Hepatocyte (in vitro differentiated cells): ENCODE measurements around the gene REXO1.

Source experiments
- EZH2 ChIP-seq: fragments of 200-600 bp; sonication (generic); IDR thresholded peaks from 2 replicates; pipeline ENCODE4 v1.6.1; 2016; ENCODE audit warnings: antibody characterized with exemption, mild to moderate bottlenecking, borderline replicate concordance
- TF ChIP-seq, protein P1 (sequence below): fragments of 200-600 bp; sonication (generic); IDR thresholded peaks from 2 replicates; pipeline ENCODE4 v1.5.1; 2016; ENCODE audit warnings: antibody characterized with exemption, mild to moderate bottlenecking; ENCODE audit not compliant: poor library complexity

GRCh38 chr19:1825909-1826556 is 22.2 kb downstream of the REXO1 start:
- TF ChIP-seq, protein P1, sequence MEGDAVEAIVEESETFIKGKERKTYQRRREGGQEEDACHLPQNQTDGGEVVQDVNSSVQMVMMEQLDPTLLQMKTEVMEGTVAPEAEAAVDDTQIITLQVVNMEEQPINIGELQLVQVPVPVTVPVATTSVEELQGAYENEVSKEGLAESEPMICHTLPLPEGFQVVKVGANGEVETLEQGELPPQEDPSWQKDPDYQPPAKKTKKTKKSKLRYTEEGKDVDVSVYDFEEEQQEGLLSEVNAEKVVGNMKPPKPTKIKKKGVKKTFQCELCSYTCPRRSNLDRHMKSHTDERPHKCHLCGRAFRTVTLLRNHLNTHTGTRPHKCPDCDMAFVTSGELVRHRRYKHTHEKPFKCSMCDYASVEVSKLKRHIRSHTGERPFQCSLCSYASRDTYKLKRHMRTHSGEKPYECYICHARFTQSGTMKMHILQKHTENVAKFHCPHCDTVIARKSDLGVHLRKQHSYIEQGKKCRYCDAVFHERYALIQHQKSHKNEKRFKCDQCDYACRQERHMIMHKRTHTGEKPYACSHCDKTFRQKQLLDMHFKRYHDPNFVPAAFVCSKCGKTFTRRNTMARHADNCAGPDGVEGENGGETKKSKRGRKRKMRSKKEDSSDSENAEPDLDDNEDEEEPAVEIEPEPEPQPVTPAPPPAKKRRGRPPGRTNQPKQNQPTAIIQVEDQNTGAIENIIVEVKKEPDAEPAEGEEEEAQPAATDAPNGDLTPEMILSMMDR, result peak; percentile 98
- no peak for TF ChIP-seq EZH2
